Neural cell (in vitro differentiated cells): Measurements from ENCODE around the gene APRT. TPM values are rescaled to one million over a fixed set of nuclear protein-coding genes. Genes with fewer than 3 reads are reported as not detected.

Experiments used
- H2AFZ ChIP-seq: fragments of 200-600, 300-800 bp; sonication (generic), shearing (Covaris generic); 2 replicates; pipeline ENCODE4 v1.6.0; 2014; ENCODE audit warnings: low read depth, mild to moderate bottlenecking, antibody characterized with exemption, low read length, moderate library complexity
- H3F3A ChIP-seq: fragments of 200-600 bp; shearing (Covaris generic); 2 replicates; pipeline ENCODE4 v1.6.1; 2016; ENCODE audit warnings: mild to moderate bottlenecking, moderate library complexity, mixed read lengths, antibody characterized with exemption, low read length; ENCODE audit not compliant: insufficient read depth, poor library complexity, severe bottlenecking
- H3K27ac ChIP-seq: fragments of 200-600, 300-800 bp; sonication (generic), shearing (Covaris generic); 2 replicates; pipeline ENCODE4 v1.5.1; 2014; ENCODE audit warnings: mild to moderate bottlenecking, low read length, moderate library complexity
- H3K27me3 ChIP-seq: fragments of 300-800, 200-600 bp; sonication (generic), shearing (Covaris generic); 2 replicates; pipeline ENCODE4 v1.6.0; 2014; ENCODE audit warnings: mild to moderate bottlenecking, low read depth, low read length, moderate library complexity; ENCODE audit not compliant: insufficient read depth
- H3K36me3 ChIP-seq: fragments of 300-800, 200-600 bp; sonication (generic), shearing (Covaris generic); 2 replicates; pipeline ENCODE4 v1.5.1; 2014; ENCODE audit warnings: mild to moderate bottlenecking, antibody characterized with exemption, low read length, moderate library complexity; ENCODE audit not compliant: insufficient read depth
- H3K4me2 ChIP-seq: fragments of 300-800, 200-600 bp; sonication (generic), shearing (Covaris generic); 2 replicates; pipeline ENCODE4 v1.6.0; 2014; ENCODE audit warnings: mild to moderate bottlenecking, low read length
- H3K4me3 ChIP-seq: fragments of 300-800, 200-600 bp; sonication (generic), shearing (Covaris generic); 2 replicates; pipeline ENCODE4 v1.5.1; 2014; ENCODE audit warnings: mild to moderate bottlenecking, low read length, moderate library complexity
- H3K79me2 ChIP-seq: fragments of 200-600 bp; shearing (Covaris generic); replicated peaks from 2 replicates; pipeline ENCODE4 v1.6.0; 2014; ENCODE audit warnings: mild to moderate bottlenecking, low read length, moderate library complexity; ENCODE audit not compliant: insufficient read depth
- H3K9ac ChIP-seq: fragments of 300-800, 200-600 bp; sonication (generic), shearing (Covaris generic); 2 replicates; pipeline ENCODE4 v1.6.1; 2016; ENCODE audit warnings: mild to moderate bottlenecking, low read length, mixed read lengths
- H3K9me2 ChIP-seq: fragments of 200-600 bp; shearing (Covaris generic); 2 replicates; pipeline ENCODE4 v1.6.1; 2016; ENCODE audit warnings: mild to moderate bottlenecking, low read length, mixed read lengths; ENCODE audit not compliant: insufficient read depth
- H3K9me3 ChIP-seq: fragments of 200-600, 300-800 bp; sonication (generic), shearing (Covaris generic); 2 replicates; pipeline ENCODE4 v1.6.1; 2016; ENCODE audit warnings: mild to moderate bottlenecking, mixed run types, low read length, moderate library complexity, mixed read lengths
- H4K20me1 ChIP-seq: fragments of 200-600 bp; shearing (Covaris generic); 2 replicates; pipeline ENCODE4 v1.6.1; 2016; ENCODE audit warnings: mild to moderate bottlenecking, mixed run types; ENCODE audit not compliant: insufficient read depth
- EP300 ChIP-seq: fragments of 450-650 bp; conservative IDR thresholded peaks from 2 replicates; pipeline ENCODE4 v1.6.1; 2014; ENCODE audit warnings: antibody characterized with exemption, mild to moderate bottlenecking, moderate library complexity; ENCODE audit not compliant: poor library complexity, severe bottlenecking
- EZH2 ChIP-seq: fragments of 200-600, 300-800 bp; shearing (Covaris generic), sonication (generic); IDR thresholded peaks from 2 replicates; pipeline ENCODE4 v1.6.1; 2014; ENCODE audit warnings: antibody characterized with exemption, low read length, borderline replicate concordance, mild to moderate bottlenecking; ENCODE audit not compliant: insufficient read depth, poor library complexity, severe bottlenecking
- MXI1 ChIP-seq: fragments of 450-650 bp; conservative IDR thresholded peaks from 2 replicates; pipeline ENCODE4 v1.6.1; 2014; ENCODE audit warnings: antibody characterized with exemption, mild to moderate bottlenecking; ENCODE audit not compliant: poor library complexity, severe bottlenecking
- POLR2AphosphoS5 ChIP-seq: IDR thresholded peaks from 2 replicates; pipeline ENCODE4 v1.6.1; 2012
- RAD21 ChIP-seq: fragments of 450-650 bp; conservative IDR thresholded peaks from 2 replicates; pipeline ENCODE4 v1.6.1; 2014; ENCODE audit warnings: antibody characterized with exemption, mild to moderate bottlenecking, moderate library complexity
- SMC3 ChIP-seq: fragments of 450-650 bp; conservative IDR thresholded peaks from 2 replicates; pipeline ENCODE4 v1.6.1; 2014; ENCODE audit warnings: antibody characterized with exemption, mild to moderate bottlenecking, moderate library complexity; ENCODE audit not compliant: poor library complexity
- TAF1 ChIP-seq: IDR thresholded peaks from 2 replicates; pipeline ENCODE4 v1.6.1; 2012; ENCODE audit warnings: low read depth
- polyA plus RNA-seq: library from polyadenylated mRNA; depleted of rRNA; stranded (reverse); fragments of >200 nt; gene quantifications from 2 replicates; pipeline ENCODE4 v1.2.3, GENCODE V29; 2014
- TF ChIP-seq, protein P1 (sequence below): IDR thresholded peaks from 2 replicates; pipeline ENCODE4 v1.6.1; 2012; ENCODE audit warnings: borderline replicate concordance
- TF ChIP-seq, protein P2 (sequence below): fragments of 450-650 bp; IDR thresholded peaks from 2 replicates; pipeline ENCODE4 v1.5.1; 2014; ENCODE audit warnings: antibody characterized with exemption, mild to moderate bottlenecking, moderate library complexity; ENCODE audit not compliant: poor library complexity, severe bottlenecking

APRT gene
- polyA plus RNA-seq, 1 donor from 2014 or later: 52.0 TPM

DNA sequence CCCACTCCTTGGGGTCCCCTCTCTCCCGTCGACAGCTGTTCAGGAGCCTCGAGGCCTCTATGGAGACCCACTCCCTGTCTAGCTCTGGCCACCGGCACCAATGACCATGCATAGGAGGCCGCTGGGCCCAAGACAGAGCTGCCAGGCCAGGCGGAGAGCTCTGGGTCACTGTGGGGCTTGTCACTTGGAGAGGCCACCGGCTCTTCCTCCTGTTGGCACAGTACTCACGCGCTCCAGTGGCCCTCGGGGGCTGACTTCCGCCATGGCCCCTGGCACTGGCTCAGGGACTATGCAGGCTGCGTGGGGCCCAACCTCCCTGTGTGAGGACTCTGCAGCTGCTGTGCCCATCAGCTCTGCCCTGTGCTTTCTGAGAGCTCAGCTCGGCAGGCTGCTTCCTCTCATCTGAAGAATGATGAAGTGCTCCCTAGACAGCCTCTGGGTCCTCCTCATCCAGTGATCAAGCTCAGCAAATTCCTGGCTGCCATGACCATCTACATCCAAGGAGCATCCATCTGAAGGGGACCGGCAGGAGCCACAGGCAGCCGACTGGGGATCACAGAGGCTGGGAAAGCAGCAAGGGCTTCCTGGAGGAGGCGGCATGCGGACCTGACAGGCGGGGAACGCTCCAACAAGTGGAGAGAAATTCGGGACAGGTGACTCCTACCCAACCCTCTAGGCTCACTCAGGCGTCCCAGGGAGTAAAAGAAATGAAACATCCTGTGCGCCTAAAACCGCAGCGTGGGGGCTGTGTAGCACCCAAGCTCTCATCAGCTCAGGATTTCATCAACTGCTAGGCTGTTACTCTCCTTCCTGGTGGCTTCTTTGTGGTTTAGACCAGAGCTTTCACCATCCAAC is 28.2 kb upstream of the APRT start:
- no peaks in the 10 kb centered on the region for H3K36me3 ChIP-seq
- no peaks in the 10 kb centered on the region for H3K27me3 ChIP-seq
- H3K9me3 ChIP-seq: no peaks in the 10 kb centered on the region
- no peaks in the 10 kb centered on the region for H3F3A ChIP-seq
- no peaks in the 10 kb centered on the region for H3K79me2 ChIP-seq
- no peak overlapping the region for H3K27ac ChIP-seq
- TF ChIP-seq EZH2 (no peak), RAD21 (no peak), POLR2AphosphoS5 (no peak), EP300 (no peak), MXI1 (no peak), TAF1 (no peak)
- H3K9ac ChIP-seq: no peak overlapping the region
- H3K4me3 ChIP-seq: no peak overlapping the region
- H2AFZ ChIP-seq: no peak overlapping the region
- no peak overlapping the region for H3K4me2 ChIP-seq
- no peaks in the 10 kb centered on the region for H3K9me2 ChIP-seq
- H4K20me1 ChIP-seq: no peaks in the 10 kb centered on the region

DNA sequence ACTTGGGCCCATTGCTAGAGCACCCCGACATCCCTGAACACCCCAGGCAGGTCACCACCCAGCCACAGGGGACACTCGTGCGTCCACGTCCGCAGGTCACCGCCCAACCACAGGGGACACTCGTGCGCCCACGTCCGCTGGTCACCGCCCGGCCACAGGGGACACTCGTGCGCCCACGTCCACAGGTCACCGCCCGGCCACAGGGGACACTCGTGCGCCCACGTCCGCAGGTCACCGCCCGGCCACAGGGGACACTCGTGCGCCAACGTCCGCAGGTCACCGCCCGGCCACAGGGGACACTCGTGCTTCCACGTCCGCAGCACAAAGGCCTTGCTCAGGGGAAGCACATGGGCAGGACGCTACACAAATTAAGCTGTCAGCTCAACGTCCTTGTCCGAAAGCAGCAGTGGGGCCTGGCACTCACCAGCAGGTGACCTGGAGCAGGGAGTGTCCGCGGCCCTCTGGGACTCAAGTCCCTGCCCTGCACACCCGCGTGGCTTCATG is 27.4 kb upstream of the APRT start:
- H3K36me3 ChIP-seq: no peaks in the 10 kb centered on the region
- H3K79me2 ChIP-seq: no peaks in the 10 kb centered on the region
- no peak overlapping the region for H3K4me3 ChIP-seq

DNA sequence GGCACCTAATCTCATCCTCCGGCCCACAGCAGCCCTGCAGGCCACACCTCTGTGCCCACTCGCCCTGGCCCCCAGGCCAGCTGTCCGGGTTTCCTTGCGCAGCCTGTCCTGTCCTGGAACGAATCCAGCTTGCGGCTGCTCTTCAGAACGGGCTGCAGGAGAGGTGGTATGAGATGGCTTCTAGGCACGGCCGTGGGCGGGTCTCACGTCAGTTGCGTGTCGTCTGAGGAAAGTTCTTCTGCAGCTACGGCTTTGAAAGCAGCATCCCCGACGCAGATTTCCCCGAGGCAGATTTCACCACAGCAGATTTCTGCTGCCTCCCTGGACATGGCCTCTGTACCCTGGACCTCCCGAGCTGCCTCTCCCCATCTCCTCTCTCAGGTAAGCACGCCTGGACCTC is 26.8 kb upstream of the APRT start:
- Histone ChIP-seq H3K36me3 (no peaks in the 10 kb centered on the region), H3K9me2 (no peaks in the 10 kb centered on the region), H3K4me3 (no peak overlapping the region), H3K27me3 (no peaks in the 10 kb centered on the region), H3K4me2 (no peak overlapping the region), H3K79me2 (no peaks in the 10 kb centered on the region), H3K27ac (no peak overlapping the region), H4K20me1 (no peaks in the 10 kb centered on the region), H3F3A (no peaks in the 10 kb centered on the region), H3K9ac (no peak overlapping the region), H3K9me3 (no peaks in the 10 kb centered on the region), H2AFZ (no peak overlapping the region)
- no peak for TF ChIP-seq TAF1
- TF ChIP-seq, protein P1, sequence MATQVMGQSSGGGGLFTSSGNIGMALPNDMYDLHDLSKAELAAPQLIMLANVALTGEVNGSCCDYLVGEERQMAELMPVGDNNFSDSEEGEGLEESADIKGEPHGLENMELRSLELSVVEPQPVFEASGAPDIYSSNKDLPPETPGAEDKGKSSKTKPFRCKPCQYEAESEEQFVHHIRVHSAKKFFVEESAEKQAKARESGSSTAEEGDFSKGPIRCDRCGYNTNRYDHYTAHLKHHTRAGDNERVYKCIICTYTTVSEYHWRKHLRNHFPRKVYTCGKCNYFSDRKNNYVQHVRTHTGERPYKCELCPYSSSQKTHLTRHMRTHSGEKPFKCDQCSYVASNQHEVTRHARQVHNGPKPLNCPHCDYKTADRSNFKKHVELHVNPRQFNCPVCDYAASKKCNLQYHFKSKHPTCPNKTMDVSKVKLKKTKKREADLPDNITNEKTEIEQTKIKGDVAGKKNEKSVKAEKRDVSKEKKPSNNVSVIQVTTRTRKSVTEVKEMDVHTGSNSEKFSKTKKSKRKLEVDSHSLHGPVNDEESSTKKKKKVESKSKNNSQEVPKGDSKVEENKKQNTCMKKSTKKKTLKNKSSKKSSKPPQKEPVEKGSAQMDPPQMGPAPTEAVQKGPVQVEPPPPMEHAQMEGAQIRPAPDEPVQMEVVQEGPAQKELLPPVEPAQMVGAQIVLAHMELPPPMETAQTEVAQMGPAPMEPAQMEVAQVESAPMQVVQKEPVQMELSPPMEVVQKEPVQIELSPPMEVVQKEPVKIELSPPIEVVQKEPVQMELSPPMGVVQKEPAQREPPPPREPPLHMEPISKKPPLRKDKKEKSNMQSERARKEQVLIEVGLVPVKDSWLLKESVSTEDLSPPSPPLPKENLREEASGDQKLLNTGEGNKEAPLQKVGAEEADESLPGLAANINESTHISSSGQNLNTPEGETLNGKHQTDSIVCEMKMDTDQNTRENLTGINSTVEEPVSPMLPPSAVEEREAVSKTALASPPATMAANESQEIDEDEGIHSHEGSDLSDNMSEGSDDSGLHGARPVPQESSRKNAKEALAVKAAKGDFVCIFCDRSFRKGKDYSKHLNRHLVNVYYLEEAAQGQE: no peak
- no peak for TF ChIP-seq EP300
- TF ChIP-seq, protein P2, sequence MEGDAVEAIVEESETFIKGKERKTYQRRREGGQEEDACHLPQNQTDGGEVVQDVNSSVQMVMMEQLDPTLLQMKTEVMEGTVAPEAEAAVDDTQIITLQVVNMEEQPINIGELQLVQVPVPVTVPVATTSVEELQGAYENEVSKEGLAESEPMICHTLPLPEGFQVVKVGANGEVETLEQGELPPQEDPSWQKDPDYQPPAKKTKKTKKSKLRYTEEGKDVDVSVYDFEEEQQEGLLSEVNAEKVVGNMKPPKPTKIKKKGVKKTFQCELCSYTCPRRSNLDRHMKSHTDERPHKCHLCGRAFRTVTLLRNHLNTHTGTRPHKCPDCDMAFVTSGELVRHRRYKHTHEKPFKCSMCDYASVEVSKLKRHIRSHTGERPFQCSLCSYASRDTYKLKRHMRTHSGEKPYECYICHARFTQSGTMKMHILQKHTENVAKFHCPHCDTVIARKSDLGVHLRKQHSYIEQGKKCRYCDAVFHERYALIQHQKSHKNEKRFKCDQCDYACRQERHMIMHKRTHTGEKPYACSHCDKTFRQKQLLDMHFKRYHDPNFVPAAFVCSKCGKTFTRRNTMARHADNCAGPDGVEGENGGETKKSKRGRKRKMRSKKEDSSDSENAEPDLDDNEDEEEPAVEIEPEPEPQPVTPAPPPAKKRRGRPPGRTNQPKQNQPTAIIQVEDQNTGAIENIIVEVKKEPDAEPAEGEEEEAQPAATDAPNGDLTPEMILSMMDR: no peak
- no peak for TF ChIP-seq RAD21
- no peak for TF ChIP-seq SMC3
- TF ChIP-seq MXI1: no peak
- TF ChIP-seq EZH2: no peak
- TF ChIP-seq POLR2AphosphoS5: no peak

More for the DNA sequence above, 27.4 kb upstream of the APRT start:
- Histone ChIP-seq H3K4me2 (no peak overlapping the region), H4K20me1 (no peaks in the 10 kb centered on the region), H3K9me3 (no peaks in the 10 kb centered on the region), H3K27me3 (no peaks in the 10 kb centered on the region), H3K9ac (no peak overlapping the region), H3F3A (no peaks in the 10 kb centered on the region), H3K9me2 (no peaks in the 10 kb centered on the region), H2AFZ (no peak overlapping the region), H3K27ac (no peak overlapping the region)
- TF ChIP-seq EZH2 (no peak), RAD21 (no peak), SMC3 (no peak), POLR2AphosphoS5 (no peak), TAF1 (no peak)
- TF ChIP-seq, protein P2: no peak
